Neural cell (in vitro differentiated cells): ENCODE measurements around the gene STYK1.

Source experiments
- CTCF ChIP-seq: fragments of 450-650 bp; IDR thresholded peaks from 2 replicates; pipeline ENCODE4 v1.5.1; 2014; ENCODE audit warnings: antibody characterized with exemption, mild to moderate bottlenecking, moderate library complexity; ENCODE audit not compliant: poor library complexity, severe bottlenecking
- EP300 ChIP-seq: fragments of 450-650 bp; conservative IDR thresholded peaks from 2 replicates; pipeline ENCODE4 v1.6.1; 2014; ENCODE audit warnings: antibody characterized with exemption, mild to moderate bottlenecking, moderate library complexity; ENCODE audit not compliant: poor library complexity, severe bottlenecking
- SMC3 ChIP-seq: fragments of 450-650 bp; conservative IDR thresholded peaks from 2 replicates; pipeline ENCODE4 v1.6.1; 2014; ENCODE audit warnings: antibody characterized with exemption, mild to moderate bottlenecking, moderate library complexity; ENCODE audit not compliant: poor library complexity

GRCh38 chr12:10720974-10721650, 47.3 kb upstream of the STYK1 start:
- TF ChIP-seq CTCF (no peak), SMC3 (no peak), EP300 (no peak)
